GM23338 (cell line): ENCODE data around the gene GNA15.

ENCODE experiments used
- EZH2 ChIP-seq: fragments of 200-600 bp; sonication (generic); IDR thresholded peaks from one replicate; pipeline ENCODE4 v1.8.0; 2017; ENCODE audit warnings: antibody characterized with exemption, mild to moderate bottlenecking, low read depth; ENCODE audit not compliant: unreplicated experiment
- EZH2phosphoT487 ChIP-seq: fragments of 200-600 bp; sonication (generic); IDR thresholded peaks from one replicate; pipeline ENCODE4 v1.8.1; 2018; ENCODE audit warnings: antibody characterized with exemption; ENCODE audit not compliant: unreplicated experiment
- POLR2AphosphoS5 ChIP-seq: IDR thresholded peaks from 2 replicates; pipeline ENCODE4 v1.6.1; 2016; ENCODE audit warnings: antibody characterized with exemption, low read depth
- ZNF114 ChIP-seq: fragments of 250-450 bp; sonication (Bioruptor Pico); IDR thresholded peaks from 2 replicates; pipeline ENCODE4 v1.5.0; 2020; ENCODE audit warnings: mild to moderate bottlenecking, moderate library complexity
- TF ChIP-seq, protein P1 (sequence below), 2 experiments: fragments of 200-600 bp in 1 of 2; sonication (generic) in 1 of 2; conservative IDR thresholded peaks; 2 replicates each; pipeline versions ENCODE4 v1.5.1 to v1.6.1; 2016 to 2017; ENCODE audit warnings: antibody characterized with exemption in 2 of 2, low read depth in 2 of 2, mild to moderate bottlenecking in 2 of 2, moderate library complexity in 1 of 2
- TF ChIP-seq, protein P2 (sequence below): IDR thresholded peaks from one replicate; pipeline ENCODE4 v1.6.1; 2018; ENCODE audit warnings: antibody characterized with exemption; ENCODE audit not compliant: unreplicated experiment

DNA sequence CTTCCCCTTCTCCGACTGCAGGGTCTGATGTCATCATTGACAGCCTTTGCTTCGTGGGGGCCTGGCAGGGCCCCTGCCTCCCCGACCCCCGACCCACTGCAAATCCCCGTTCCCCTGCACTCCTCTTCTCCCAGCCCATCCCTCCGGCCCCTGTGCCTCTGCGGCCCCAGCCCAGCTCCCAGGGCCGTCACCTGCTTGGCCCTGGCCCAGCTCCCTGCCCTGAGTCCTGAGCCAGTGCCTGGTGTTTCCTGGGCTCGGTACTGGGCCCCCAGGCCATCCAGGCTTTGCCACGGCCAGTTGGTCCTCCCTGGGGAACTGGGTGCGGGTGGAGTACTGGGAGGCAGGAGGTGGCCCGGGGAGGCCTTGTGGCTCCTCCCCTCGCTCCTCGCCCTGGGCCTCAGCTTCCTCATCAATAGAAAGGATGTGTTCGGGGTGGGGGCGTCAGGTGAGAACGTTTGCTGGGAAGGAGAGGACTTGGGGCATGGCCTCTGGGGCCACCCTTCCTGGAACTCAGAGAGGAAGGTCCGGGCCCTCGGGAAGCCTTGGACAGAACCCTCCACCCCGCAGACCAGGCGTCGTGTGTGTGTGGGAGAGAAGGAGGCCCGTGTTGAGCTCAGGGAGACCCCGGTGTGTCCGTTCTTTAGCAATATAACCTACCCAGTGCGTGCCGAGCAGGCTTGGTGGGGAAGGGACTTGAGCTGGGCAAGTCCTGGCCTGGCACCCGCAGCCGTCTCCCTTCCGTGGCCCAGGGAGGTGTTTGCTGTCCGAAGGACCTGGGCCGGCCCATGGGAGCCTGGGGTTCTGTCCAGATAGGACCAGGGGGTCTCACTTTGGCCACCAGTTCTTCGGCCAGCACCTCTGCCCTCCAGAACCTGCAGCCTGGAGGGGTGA lies 72.7 kb downstream of the GNA15 start:
- TF ChIP-seq, protein P1, sequence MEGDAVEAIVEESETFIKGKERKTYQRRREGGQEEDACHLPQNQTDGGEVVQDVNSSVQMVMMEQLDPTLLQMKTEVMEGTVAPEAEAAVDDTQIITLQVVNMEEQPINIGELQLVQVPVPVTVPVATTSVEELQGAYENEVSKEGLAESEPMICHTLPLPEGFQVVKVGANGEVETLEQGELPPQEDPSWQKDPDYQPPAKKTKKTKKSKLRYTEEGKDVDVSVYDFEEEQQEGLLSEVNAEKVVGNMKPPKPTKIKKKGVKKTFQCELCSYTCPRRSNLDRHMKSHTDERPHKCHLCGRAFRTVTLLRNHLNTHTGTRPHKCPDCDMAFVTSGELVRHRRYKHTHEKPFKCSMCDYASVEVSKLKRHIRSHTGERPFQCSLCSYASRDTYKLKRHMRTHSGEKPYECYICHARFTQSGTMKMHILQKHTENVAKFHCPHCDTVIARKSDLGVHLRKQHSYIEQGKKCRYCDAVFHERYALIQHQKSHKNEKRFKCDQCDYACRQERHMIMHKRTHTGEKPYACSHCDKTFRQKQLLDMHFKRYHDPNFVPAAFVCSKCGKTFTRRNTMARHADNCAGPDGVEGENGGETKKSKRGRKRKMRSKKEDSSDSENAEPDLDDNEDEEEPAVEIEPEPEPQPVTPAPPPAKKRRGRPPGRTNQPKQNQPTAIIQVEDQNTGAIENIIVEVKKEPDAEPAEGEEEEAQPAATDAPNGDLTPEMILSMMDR (conservative IDR thresholded peaks at IDR 0.05; ENCODE audit: low read depth in 2 of 2), result no peak
- TF ChIP-seq ZNF114 (CRISPR knock-in tag), result no peak
- TF ChIP-seq POLR2AphosphoS5, result no peak
- TF ChIP-seq EZH2, result no peak
- TF ChIP-seq, protein P2, sequence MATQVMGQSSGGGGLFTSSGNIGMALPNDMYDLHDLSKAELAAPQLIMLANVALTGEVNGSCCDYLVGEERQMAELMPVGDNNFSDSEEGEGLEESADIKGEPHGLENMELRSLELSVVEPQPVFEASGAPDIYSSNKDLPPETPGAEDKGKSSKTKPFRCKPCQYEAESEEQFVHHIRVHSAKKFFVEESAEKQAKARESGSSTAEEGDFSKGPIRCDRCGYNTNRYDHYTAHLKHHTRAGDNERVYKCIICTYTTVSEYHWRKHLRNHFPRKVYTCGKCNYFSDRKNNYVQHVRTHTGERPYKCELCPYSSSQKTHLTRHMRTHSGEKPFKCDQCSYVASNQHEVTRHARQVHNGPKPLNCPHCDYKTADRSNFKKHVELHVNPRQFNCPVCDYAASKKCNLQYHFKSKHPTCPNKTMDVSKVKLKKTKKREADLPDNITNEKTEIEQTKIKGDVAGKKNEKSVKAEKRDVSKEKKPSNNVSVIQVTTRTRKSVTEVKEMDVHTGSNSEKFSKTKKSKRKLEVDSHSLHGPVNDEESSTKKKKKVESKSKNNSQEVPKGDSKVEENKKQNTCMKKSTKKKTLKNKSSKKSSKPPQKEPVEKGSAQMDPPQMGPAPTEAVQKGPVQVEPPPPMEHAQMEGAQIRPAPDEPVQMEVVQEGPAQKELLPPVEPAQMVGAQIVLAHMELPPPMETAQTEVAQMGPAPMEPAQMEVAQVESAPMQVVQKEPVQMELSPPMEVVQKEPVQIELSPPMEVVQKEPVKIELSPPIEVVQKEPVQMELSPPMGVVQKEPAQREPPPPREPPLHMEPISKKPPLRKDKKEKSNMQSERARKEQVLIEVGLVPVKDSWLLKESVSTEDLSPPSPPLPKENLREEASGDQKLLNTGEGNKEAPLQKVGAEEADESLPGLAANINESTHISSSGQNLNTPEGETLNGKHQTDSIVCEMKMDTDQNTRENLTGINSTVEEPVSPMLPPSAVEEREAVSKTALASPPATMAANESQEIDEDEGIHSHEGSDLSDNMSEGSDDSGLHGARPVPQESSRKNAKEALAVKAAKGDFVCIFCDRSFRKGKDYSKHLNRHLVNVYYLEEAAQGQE, result no peak
- no peak for TF ChIP-seq EZH2phosphoT487
